GM12878 (cell line): Measurements from ENCODE around the gene DHRS12. TPM values are rescaled to one million over a fixed set of nuclear protein-coding genes. Genes with fewer than 3 reads are reported as not detected.

Experiments
- ATAC-seq: fragments of 200-7000 bp; cut with Tn5 transposase; 3 replicates; pipeline ENCODE4 v1.9.1; 2020; ENCODE audit warnings: mild to moderate bottlenecking, moderate library complexity
- BruUV-seq: library from RNA; stranded (reverse); fragments of 400-500 nt; replicated peaks from 2 replicates; lab custom pipeline; 2021; lab: Mats Ljungman, UMichigan
- CTCF ChIA-PET: fragments of 300-600 bp; sonication (Branson Sonifier 250); formaldehyde crosslinking; extraction: SDS; loops from one replicate; lab custom pipeline; 2021; ENCODE audit warnings: inconsistent platforms; lab: Yijun Ruan, JAX
- POLR2A ChIA-PET: fragments of 350-600 bp; formaldehyde crosslinking; extraction: SDS; loops from one replicate; lab custom pipeline; 2021; ENCODE audit warnings: inconsistent platforms; lab: Charles Lee
- RAD21 ChIA-PET: fragments of 300-600 bp; sonication (Branson Sonifier 250); formaldehyde crosslinking; loops from one replicate; lab custom pipeline; 2023; ENCODE audit warnings: antibody characterized with exemption; ENCODE audit not compliant: unreplicated experiment; lab: Charles Lee
- SMC1A ChIA-PET: fragments of 300-600 bp; sonication (Branson Sonifier 250); formaldehyde crosslinking; loops from one replicate; lab custom pipeline; 2023; ENCODE audit not compliant: unreplicated experiment, uncharacterized antibody; lab: Charles Lee
- DNase-seq: peaks from one replicate; pipeline ENCODE4 v3.0.0-alpha.2; 2011; ENCODE audit warnings: low read depth, low spot score
- FAIRE-seq: peaks from 3 replicates; lab custom pipeline; 2011; peaks lifted over from hg19 to GRCh38; lab: Jason Lieb, UNC
- H2AFZ ChIP-seq: 2 replicates; pipeline ENCODE4 v1.6.0; 2011; ENCODE audit warnings: low read depth, low read length, control low read depth; ENCODE audit not compliant: control insufficient read depth
- H3K27ac ChIP-seq: 2 replicates; pipeline ENCODE4 v1.5.1; 2011; ENCODE audit warnings: control low read depth; ENCODE audit not compliant: control insufficient read depth, insufficient read depth
- H3K27me3 ChIP-seq, 2 experiments: replicated peaks in 1 of 2; 2 replicates each; pipeline versions ENCODE4 v1.6.0 to v1.6.1; 2011; ENCODE audit warnings: low read length in 1 of 2; ENCODE audit not compliant: control insufficient read depth in 2 of 2, insufficient read depth in 2 of 2
- H3K36me3 ChIP-seq, 2 experiments: 2 replicates each; pipeline ENCODE4 v1.5.1; 2011; ENCODE audit warnings: low read length in 1 of 2; ENCODE audit not compliant: control insufficient read depth in 2 of 2, insufficient read depth in 2 of 2
- H3K4me1 ChIP-seq: 2 replicates; pipeline ENCODE4 v1.6.1; 2011; ENCODE audit warnings: mild to moderate bottlenecking, low read length, moderate library complexity, mixed read lengths; ENCODE audit not compliant: control insufficient read depth, insufficient read depth
- H3K4me2 ChIP-seq: 2 replicates; pipeline ENCODE4 v1.6.0; 2011; ENCODE audit warnings: control low read depth; ENCODE audit not compliant: control insufficient read depth, insufficient read depth
- H3K4me3 ChIP-seq: fragments of 200-600 bp; sonication (generic); 2 replicates; pipeline ENCODE4 v1.5.1; 2016
- H3K79me2 ChIP-seq: 2 replicates; pipeline ENCODE4 v1.6.0; 2011; ENCODE audit warnings: low read length; ENCODE audit not compliant: control insufficient read depth, insufficient read depth
- H3K9ac ChIP-seq: 2 replicates; pipeline ENCODE4 v1.8.0; 2011; ENCODE audit warnings: low read length, control low read depth, mixed read lengths; ENCODE audit not compliant: control insufficient read depth, insufficient read depth
- H3K9me3 ChIP-seq: replicated peaks from 3 replicates; pipeline ENCODE4 v1.5.1; 2011; ENCODE audit warnings: mild to moderate bottlenecking, low read length; ENCODE audit not compliant: control insufficient read depth, insufficient read depth
- H4K20me1 ChIP-seq: 2 replicates; pipeline ENCODE4 v1.6.0; 2011; ENCODE audit not compliant: control insufficient read depth, insufficient read depth
- CBX3 ChIP-seq: fragments of 200-600 bp; sonication (generic); IDR thresholded peaks from 2 replicates; pipeline ENCODE4 v1.6.1; 2016; ENCODE audit warnings: low read depth, borderline replicate concordance
- CEBPB ChIP-seq, 2 experiments: fragments of 150-350 bp in 1 of 2; IDR thresholded peaks; 2 replicates each; pipeline ENCODE4 v1.6.1; 2012 to 2014; ENCODE audit warnings: low read depth in 2 of 2, low read length in 2 of 2, borderline replicate concordance in 1 of 2, inconsistent platforms in 1 of 2
- CHD2 ChIP-seq: IDR thresholded peaks from 2 replicates; pipeline ENCODE4 v1.6.1; 2011; ENCODE audit warnings: low read depth, low read length, improper control_type of control experiment, borderline replicate concordance
- E2F8 ChIP-seq: fragments of 450-650 bp; IDR thresholded peaks from 2 replicates; pipeline ENCODE4 v1.6.1; 2018; ENCODE audit warnings: mild to moderate bottlenecking, low read depth, moderate library complexity; ENCODE audit not compliant: partially characterized antibody
- EED ChIP-seq: sonication (generic); IDR thresholded peaks from 2 replicates; pipeline ENCODE4 v1.6.1; 2016; ENCODE audit warnings: antibody characterized with exemption, low read depth
- FOXM1 ChIP-seq: IDR thresholded peaks from 2 replicates; pipeline ENCODE4 v1.6.1; 2012; ENCODE audit warnings: low read depth, mild to moderate bottlenecking, inconsistent platforms, low read length, moderate library complexity
- GABPA ChIP-seq: IDR thresholded peaks from 2 replicates; pipeline ENCODE4 v1.6.1; 2014; ENCODE audit warnings: antibody characterized with exemption, low read depth, mild to moderate bottlenecking, inconsistent platforms
- GATAD2B ChIP-seq: fragments of 450-650 bp; conservative IDR thresholded peaks from 2 replicates; pipeline ENCODE4 v1.6.1; 2017; ENCODE audit warnings: low read depth, mild to moderate bottlenecking, moderate library complexity
- HDAC6 ChIP-seq: fragments of 200-600 bp; sonication (generic); IDR thresholded peaks from one replicate; pipeline ENCODE4 v1.8.0; 2017; ENCODE audit warnings: antibody characterized with exemption; ENCODE audit not compliant: unreplicated experiment
- KAT2A ChIP-seq: conservative IDR thresholded peaks from 2 replicates; pipeline ENCODE4 v1.6.1; 2011; ENCODE audit warnings: low read depth, low read length; ENCODE audit not compliant: control insufficient read depth
- MYB ChIP-seq: fragments of 150-350 bp; IDR thresholded peaks from 2 replicates; pipeline ENCODE4 v1.6.1; 2014; ENCODE audit warnings: mild to moderate bottlenecking, low read depth, low read length, borderline replicate concordance
- RELB ChIP-seq: fragments of 450-650 bp; IDR thresholded peaks from 2 replicates; pipeline ENCODE4 v1.6.1; 2017; ENCODE audit warnings: low read depth, mild to moderate bottlenecking, moderate library complexity
- REST ChIP-seq: IDR thresholded peaks from 2 replicates; pipeline ENCODE4 v1.6.1; 2012; ENCODE audit warnings: mild to moderate bottlenecking, low read depth, low read length
- RUNX3 ChIP-seq: IDR thresholded peaks from 2 replicates; pipeline ENCODE4 v1.6.1; 2012; ENCODE audit warnings: low read length, inconsistent platforms
- SIX5 ChIP-seq: IDR thresholded peaks from 2 replicates; pipeline ENCODE4 v1.6.1; 2011; ENCODE audit warnings: mild to moderate bottlenecking, low read depth, low read length, moderate library complexity; ENCODE audit not compliant: severe bottlenecking
- TBL1XR1 ChIP-seq: IDR thresholded peaks from 2 replicates; pipeline ENCODE4 v1.6.1; 2012; ENCODE audit warnings: low read depth, low read length, improper control_type of control experiment
- YY1 ChIP-seq: IDR thresholded peaks from 2 replicates; pipeline ENCODE4 v1.6.1; 2011; ENCODE audit warnings: low read depth, mild to moderate bottlenecking, low read length
- ZNF207 ChIP-seq: fragments of 450-650 bp; IDR thresholded peaks from 2 replicates; pipeline ENCODE4 v1.6.1; 2014; ENCODE audit warnings: antibody characterized with exemption, mild to moderate bottlenecking, borderline replicate concordance
- WGBS: methylation state at CpG from one replicate; pipeline ENCODE4 v1.1.6; 2016; ENCODE audit warnings: low lambda C conversion rate; ENCODE audit not compliant: insufficient replicate concordance, insufficient coverage; ENCODE audit errors: missing lambda C conversion rate; 5-methylcytosine and 5-hydroxymethylcytosine counted together
- in situ Hi-C: fragments of 300-500 bp; cut with MboI; formaldehyde crosslinking; loops from 9 replicates; pipeline ENCODE4 v1.14.3; 2018; ENCODE audit warnings: mixed read lengths
- intact Hi-C: fragments of 100-400 bp; cut with micrococcal nuclease; formaldehyde crosslinking; loops from one replicate; pipeline ENCODE4 v1.14.2; 2022; ENCODE audit not compliant: unreplicated experiment
- polyA plus RNA-seq, 11 experiments: library from polyadenylated mRNA; depleted of rRNA in 4 of 11; unstranded in 6 of 11; stranded (reverse) in 5 of 11; fragments of >200 nt; fragmentation: Nextera tagmentation in 4 of 11; fragmentation: Illumina TruSeq in 1 of 11; extraction: Ambion mirVana in 4 of 11; extraction: Trizol in 1 of 11; gene quantifications; 1 replicate in 1 of 11; 2 replicates in 10 of 11; pipeline versions ENCODE4 v1.2.1 to v1.2.3, GENCODE V29; 2011 to 2016; ENCODE audit warnings: inconsistent platforms in 2 of 11, missing spikeins in 2 of 11, low read depth in 1 of 11
- total RNA-seq, 4 experiments: library from RNA; depleted of rRNA in 3 of 4; stranded (reverse); fragments of >200 nt in 3 of 4; fragmentation: Illumina TruSeq in 1 of 4; extraction: Trizol in 1 of 4; gene quantifications; 2 replicates each; pipeline versions ENCODE4 v1.2.1 to v1.2.3, GENCODE V29; 2013 to 2021

Gene DHRS12
- total and polyA plus RNA-seq, 10 of the 15 experiments (the other 5 are each of a cell fraction or from before 2014, with no cell fraction given) = 2.9 to 11.3 (median 8.2) TPM

DNA sequence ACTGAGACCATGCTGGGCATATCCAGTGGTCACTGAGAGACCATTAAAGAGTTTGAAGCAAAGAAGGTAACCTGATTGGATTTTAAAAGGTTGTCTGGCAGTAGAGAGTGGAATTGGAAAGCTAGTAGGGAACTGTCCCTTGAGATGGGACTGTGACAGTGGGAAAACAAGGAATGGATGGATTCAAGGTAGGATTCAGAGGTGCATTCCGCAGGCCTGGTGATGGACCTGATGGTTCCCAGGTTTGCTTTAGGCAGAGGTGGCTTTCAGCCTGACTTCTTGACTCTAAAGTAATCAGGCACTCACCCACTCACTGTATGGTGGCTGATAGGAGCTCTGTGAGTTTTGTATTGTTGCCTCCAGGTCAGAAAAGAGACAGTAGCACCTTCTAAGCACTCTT, 73.0 kb downstream of the DHRS12 start:
- Histone ChIP-seq H3K4me2 (no peak overlapping the region), H3K27ac (no peak overlapping the region), H2AFZ (no peak overlapping the region), H3K27me3 (no peaks in the 10 kb centered on the region), H3K9me3 (no peaks in the 10 kb centered on the region), H3K36me3 (no peaks in the 10 kb centered on the region; a peak in 1 of 4 replicates), H3K79me2 (no peaks in the 10 kb centered on the region), H3K4me3 (no peak overlapping the region), H3K9ac (no peak overlapping the region), H4K20me1 (no peaks in the 10 kb centered on the region), H3K4me1 (no peaks in the 10 kb centered on the region)
- ChIA-PET RAD21 (no interaction called here), CTCF (interaction anchor here (1.2 to 1.6 kb wide), 2 partner anchors 10 to 433 kb away, joined by 4 to 5 read pairs; no protein-coding TSS in a partner anchor), SMC1A (interaction anchor here (0.8 to 1.0 kb wide), 2 partner anchors 16 to 298 kb away, joined by 3 read pairs; no protein-coding TSS in a partner anchor), POLR2A (no interaction called here)
- FAIRE-seq (no peak), DNase-seq (no peak), ATAC-seq (no peak)
- WGBS = 100% methylated on average over 1 of the region's 1 CpG
- in situ Hi-C loops = no loop called here
- intact Hi-C loops = no loop called here
- no TSS peak for BruUV-seq
- TF ChIP-seq REST (no peak), TBL1XR1 (no peak), CBX3 (no peak), ZNF207 (no peak), KAT2A (no peak), FOXM1 (no peak), HDAC6 (no peak), RUNX3 (no peak), EED (no peak), GATAD2B (no peak), GABPA (no peak), CHD2 (no peak), CEBPB (IDR thresholded peaks at IDR 0.05; ENCODE audit: borderline replicate concordance in 1 of 2, low read depth in 2 of 2, low read length in 2 of 2) (no peak), E2F8 (no peak), MYB (no peak), YY1 (no peak), RELB (no peak), SIX5 (no peak)
